ENCODE measurements around the gene ALDOA. TPM values are rescaled to one million over a fixed set of nuclear protein-coding genes. Genes with fewer than 3 reads are reported as not detected.

The ALDOA gene
- total and polyA plus RNA-seq, 9 of the 15 experiments (the other 6 are each of a cell fraction or from before 2014, with no cell fraction given), result 311 to 2,224 (median 1,293) TPM

DNA sequence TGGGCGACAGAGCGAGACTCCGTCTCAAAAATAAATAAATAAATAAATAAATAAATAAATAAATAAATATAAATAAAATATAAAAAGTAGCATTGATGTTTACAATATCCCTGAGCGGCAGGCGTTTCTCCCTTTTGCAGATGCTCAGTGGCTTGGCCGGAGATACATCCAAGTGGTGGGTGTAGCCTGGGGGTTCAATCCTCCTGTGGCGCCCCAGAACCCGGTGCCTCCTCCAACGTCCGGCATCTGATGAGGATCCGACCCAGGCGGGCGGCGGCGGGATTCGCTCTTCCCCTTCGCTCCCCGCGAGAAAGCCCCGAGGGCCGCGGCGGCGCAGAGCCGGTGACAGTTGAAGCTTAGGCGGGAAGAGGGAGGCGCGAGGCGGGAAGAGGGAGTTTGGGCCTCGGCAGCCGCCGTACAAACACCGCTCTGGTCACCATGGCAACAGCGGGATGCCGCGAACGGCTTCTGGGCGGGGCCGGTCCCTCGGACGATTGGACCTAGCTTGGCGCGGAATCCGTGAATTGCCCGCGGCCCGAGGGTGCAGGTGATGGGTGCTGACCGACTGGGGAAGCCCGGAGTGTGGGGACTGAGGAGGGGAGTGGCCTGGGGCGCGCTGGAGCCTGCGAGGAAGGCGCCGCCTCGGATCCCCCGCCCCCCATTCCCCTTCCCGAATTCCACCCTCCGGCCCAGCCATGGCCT is 12.7 kb upstream of the ALDOA start (continued):
- TF ChIP-seq, protein P1, sequence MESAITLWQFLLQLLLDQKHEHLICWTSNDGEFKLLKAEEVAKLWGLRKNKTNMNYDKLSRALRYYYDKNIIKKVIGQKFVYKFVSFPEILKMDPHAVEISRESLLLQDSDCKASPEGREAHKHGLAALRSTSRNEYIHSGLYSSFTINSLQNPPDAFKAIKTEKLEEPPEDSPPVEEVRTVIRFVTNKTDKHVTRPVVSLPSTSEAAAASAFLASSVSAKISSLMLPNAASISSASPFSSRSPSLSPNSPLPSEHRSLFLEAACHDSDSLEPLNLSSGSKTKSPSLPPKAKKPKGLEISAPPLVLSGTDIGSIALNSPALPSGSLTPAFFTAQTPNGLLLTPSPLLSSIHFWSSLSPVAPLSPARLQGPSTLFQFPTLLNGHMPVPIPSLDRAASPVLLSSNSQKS (CRISPR knock-in tag; IDR thresholded peaks at IDR 0.05), result no peak
- TF ChIP-seq ZNF668 (CRISPR knock-in tag; IDR thresholded peaks at IDR 0.05), result no peak
- TF ChIP-seq PYGO2 (tag; IDR thresholded peaks at IDR 0.05), result no peak
- no peak for TF ChIP-seq MAFF (IDR thresholded peaks at IDR 0.05; ENCODE audit: low read length)
- no peak for TF ChIP-seq KDM4B (IDR thresholded peaks at IDR 0.05; ENCODE audit: borderline replicate concordance in 2 of 2, low read depth in 1 of 2)
- TF ChIP-seq, protein P2, sequence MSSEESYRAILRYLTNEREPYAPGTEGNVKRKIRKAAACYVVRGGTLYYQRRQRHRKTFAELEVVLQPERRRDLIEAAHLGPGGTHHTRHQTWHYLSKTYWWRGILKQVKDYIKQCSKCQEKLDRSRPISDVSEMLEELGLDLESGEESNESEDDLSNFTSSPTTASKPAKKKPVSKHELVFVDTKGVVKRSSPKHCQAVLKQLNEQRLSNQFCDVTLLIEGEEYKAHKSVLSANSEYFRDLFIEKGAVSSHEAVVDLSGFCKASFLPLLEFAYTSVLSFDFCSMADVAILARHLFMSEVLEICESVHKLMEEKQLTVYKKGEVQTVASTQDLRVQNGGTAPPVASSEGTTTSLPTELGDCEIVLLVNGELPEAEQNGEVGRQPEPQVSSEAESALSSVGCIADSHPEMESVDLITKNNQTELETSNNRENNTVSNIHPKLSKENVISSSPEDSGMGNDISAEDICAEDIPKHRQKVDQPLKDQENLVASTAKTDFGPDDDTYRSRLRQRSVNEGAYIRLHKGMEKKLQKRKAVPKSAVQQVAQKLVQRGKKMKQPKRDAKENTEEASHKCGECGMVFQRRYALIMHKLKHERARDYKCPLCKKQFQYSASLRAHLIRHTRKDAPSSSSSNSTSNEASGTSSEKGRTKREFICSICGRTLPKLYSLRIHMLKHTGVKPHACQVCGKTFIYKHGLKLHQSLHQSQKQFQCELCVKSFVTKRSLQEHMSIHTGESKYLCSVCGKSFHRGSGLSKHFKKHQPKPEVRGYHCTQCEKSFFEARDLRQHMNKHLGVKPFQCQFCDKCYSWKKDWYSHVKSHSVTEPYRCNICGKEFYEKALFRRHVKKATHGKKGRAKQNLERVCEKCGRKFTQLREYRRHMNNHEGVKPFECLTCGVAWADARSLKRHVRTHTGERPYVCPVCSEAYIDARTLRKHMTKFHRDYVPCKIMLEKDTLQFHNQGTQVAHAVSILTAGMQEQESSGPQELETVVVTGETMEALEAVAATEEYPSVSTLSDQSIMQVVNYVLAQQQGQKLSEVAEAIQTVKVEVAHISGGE (CRISPR knock-in tag; IDR thresholded peaks at IDR 0.05), result peak in 1 of 3 experiments; percentile 49; a peak in 1 of 6 replicates
- TF ChIP-seq MAZ (CRISPR knock-in tag; conservative IDR thresholded peaks at IDR 0.05 in 1 of 2, IDR thresholded peaks at IDR 0.05 in 1 of 2), result peak; percentile 66 to 83
- TF ChIP-seq ZZZ3 (IDR thresholded peaks at IDR 0.05), result peak; percentile 95
- peak; percentile 53; the same call in 1 of the 2 replicates for TF ChIP-seq KLF13 (tag; IDR thresholded peaks at IDR 0.05; ENCODE audit: borderline replicate concordance, low read depth)
- TF ChIP-seq, protein P3, sequence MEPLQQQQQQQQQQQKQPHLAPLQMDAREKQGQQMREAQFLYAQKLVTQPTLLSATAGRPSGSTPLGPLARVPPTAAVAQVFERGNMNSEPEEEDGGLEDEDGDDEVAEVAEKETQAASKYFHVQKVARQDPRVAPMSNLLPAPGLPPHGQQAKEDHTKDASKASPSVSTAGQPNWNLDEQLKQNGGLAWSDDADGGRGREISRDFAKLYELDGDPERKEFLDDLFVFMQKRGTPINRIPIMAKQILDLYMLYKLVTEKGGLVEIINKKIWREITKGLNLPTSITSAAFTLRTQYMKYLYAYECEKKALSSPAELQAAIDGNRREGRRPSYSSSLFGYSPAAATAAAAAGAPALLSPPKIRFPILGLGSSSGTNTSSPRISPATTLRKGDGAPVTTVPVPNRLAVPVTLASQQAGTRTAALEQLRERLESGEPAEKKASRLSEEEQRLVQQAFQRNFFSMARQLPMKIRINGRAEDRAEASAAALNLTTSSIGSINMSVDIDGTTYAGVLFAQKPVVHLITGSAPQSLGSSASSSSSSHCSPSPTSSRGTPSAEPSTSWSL (CRISPR knock-in tag; IDR thresholded peaks at IDR 0.05; ENCODE audit: borderline replicate concordance), result no peak
- no peak for TF ChIP-seq MEF2A (IDR thresholded peaks at IDR 0.05; ENCODE audit: control insufficient read depth, low read depth, low read length)
- no peak for TF ChIP-seq BCL6 (CRISPR knock-in tag; IDR thresholded peaks at IDR 0.05)
- TF ChIP-seq, protein P4, sequence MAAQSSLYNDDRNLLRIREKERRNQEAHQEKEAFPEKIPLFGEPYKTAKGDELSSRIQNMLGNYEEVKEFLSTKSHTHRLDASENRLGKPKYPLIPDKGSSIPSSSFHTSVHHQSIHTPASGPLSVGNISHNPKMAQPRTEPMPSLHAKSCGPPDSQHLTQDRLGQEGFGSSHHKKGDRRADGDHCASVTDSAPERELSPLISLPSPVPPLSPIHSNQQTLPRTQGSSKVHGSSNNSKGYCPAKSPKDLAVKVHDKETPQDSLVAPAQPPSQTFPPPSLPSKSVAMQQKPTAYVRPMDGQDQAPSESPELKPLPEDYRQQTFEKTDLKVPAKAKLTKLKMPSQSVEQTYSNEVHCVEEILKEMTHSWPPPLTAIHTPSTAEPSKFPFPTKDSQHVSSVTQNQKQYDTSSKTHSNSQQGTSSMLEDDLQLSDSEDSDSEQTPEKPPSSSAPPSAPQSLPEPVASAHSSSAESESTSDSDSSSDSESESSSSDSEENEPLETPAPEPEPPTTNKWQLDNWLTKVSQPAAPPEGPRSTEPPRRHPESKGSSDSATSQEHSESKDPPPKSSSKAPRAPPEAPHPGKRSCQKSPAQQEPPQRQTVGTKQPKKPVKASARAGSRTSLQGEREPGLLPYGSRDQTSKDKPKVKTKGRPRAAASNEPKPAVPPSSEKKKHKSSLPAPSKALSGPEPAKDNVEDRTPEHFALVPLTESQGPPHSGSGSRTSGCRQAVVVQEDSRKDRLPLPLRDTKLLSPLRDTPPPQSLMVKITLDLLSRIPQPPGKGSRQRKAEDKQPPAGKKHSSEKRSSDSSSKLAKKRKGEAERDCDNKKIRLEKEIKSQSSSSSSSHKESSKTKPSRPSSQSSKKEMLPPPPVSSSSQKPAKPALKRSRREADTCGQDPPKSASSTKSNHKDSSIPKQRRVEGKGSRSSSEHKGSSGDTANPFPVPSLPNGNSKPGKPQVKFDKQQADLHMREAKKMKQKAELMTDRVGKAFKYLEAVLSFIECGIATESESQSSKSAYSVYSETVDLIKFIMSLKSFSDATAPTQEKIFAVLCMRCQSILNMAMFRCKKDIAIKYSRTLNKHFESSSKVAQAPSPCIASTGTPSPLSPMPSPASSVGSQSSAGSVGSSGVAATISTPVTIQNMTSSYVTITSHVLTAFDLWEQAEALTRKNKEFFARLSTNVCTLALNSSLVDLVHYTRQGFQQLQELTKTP (IDR thresholded peaks at IDR 0.05; ENCODE audit: low read depth in 1 of 2, partially characterized antibody in 2 of 2), result peak in 1 of 2 experiments; percentile 64
- TF ChIP-seq CBX8 (IDR thresholded peaks at IDR 0.05; ENCODE audit: borderline replicate concordance, extremely low read depth, low read depth, low read length, poor library complexity, severe bottlenecking), result no peak
- TF ChIP-seq PHB (CRISPR knock-in tag; IDR thresholded peaks at IDR 0.05), result no peak

All from K562 (cell line).